HG03520 (cell line): ENCODE results near the gene PXDN.
"Not testable (repeated sequence)": the region's sequence is repeated elsewhere in the genome, so short reads cannot be mapped to it uniquely, and the experiment has no call there.

Experiments
- ATAC-seq: cut with Tn5 transposase; IDR thresholded peaks from one replicate; pipeline ENCODE4 v1.9.1; 2021; ENCODE audit warnings: mild to moderate bottlenecking, moderate library complexity; ENCODE audit not compliant: unreplicated experiment

Gene PXDN

DNA sequence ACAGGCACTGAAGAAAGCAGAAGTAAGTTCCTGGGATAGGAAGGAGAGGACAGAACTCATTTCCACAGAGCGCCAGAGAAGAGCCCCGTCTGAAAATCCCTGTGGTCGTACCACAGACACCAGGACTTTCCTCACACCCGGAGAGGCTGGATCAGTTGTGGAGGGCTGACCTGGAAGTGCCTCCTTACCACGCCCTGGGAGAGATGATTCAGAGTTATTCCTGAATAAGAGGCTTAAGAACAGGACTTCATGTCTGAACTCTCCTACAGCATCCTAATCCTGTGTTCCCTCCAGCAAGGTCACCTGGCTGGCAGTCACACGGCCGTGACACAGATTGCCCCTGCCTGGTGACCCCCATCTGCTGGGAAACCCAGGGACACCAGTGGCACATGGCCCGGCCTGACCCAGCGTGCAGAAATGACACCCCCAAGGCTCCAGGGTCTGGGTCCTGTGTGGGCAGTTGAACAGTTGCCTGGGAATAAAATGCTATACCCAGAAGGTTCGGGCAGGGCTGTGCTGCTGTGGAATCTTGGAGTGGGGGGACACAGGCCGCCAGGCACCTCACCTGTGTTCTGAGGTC, 105.9 kb downstream of the PXDN start:
- no peak for ATAC-seq

DNA sequence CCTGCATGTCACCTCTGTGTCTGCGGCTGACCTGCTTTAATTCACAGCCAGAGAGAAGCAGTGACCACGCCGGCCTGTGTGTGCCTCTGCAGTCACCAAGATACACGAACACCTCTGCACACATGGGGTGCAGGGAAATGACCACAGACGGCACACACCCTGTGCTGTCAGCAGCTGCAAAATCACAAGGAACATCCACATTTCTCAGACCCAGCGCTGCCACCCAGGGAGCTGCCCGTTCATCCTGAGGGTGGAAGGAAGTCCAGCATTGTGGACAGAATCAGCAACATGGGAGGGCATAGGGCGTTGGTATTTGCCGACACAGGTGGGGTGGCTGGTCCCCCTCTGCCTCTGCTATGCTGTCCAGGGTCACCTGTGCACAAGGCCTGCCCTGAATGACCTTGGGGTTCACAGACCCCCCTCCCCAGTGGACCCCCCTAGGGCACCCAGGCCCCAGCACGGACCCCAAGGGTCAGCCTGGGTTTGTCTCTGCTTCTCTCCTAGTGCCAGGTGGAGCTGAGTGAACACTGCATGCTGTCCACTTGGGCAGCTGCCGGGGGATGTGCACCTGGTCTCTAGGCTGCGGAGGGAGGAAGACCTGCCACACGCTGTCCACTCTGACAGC, 107.4 kb downstream of the PXDN start:
- ATAC-seq: no peak

DNA sequence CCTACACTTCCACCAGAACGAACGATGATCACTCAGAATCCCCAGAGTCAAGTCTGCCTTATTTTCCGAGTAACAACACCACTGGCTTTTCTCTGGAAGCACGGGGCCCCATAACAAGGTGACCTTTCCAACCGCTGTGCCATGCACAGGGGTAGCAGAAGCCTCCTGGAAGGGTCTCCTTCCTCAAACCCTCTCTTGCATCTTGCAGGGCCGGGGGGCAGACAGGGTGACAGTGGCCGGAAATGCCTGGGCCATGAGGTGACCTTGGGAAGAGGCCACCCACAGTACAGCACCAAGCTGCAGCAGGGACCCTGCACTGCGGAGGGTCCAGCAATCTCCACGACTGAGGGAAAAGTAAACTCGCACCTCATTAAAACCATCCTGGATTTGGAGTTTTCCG, 108.5 kb downstream of the PXDN start:
- ATAC-seq: no peak

DNA sequence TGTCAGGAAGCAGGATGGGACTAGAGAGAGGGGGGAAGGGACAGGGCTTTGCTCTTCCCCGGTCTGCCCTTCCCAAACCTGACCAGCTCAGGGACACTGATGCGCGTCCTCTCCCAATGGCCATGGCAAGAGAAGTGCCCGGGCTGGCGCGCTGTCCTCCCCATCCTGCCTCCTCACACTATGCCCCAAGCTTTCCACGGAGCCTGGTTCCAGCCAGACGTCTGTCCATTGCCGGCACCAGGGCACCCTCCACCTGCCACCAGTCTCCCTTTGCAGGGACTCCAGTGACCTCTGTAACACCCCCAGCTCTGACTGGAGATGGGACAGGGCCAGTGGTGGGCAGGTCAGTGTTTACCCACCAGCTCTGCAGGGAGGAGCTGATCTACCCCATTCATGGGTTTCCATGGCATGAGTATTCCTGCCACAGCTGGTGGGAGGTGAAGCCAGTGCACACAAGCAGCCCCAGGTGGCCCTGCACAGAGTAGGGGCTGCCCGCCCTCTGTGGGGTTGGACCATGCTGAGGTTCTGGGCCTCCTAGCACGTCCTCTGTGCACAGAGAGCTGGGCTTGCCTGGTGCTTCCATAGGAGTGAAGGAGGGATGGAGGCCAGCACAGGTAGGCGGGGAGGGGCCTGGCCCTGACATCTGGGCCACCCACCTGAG, 109.5 kb downstream of the PXDN start:
- ATAC-seq: no peak

DNA sequence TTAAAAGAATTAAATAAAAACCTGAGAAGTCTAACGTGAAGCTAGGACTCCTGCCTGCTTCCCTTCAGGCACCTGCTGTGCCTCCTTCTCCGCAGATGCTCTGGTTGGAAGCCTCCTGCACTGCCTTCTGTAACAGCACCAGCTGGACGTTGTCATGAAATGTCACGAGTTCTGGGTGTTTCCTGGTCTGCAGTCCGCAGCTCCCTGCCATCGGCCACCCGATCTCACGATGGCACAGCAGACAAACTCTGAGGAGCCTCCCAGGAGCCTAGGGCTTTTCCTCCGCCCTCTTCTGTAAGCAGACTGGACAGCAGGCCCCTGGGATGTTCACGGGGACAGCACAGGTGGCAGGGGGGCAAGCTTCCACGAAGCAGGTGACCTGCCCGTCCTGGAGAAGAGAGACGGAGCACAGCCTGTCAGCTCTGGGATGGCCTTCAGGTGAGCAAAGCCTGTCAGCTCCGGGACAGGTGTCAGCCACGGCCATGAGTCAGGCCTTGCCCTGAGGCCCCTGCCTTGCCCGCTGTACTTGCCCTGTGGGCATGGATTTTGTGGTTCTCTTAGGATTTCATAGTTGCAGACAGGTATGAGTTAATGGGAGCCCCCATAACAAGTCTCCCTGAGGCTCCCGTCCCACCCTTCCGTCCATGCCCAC, 110.3 kb downstream of the PXDN start:
- no peak for ATAC-seq

DNA sequence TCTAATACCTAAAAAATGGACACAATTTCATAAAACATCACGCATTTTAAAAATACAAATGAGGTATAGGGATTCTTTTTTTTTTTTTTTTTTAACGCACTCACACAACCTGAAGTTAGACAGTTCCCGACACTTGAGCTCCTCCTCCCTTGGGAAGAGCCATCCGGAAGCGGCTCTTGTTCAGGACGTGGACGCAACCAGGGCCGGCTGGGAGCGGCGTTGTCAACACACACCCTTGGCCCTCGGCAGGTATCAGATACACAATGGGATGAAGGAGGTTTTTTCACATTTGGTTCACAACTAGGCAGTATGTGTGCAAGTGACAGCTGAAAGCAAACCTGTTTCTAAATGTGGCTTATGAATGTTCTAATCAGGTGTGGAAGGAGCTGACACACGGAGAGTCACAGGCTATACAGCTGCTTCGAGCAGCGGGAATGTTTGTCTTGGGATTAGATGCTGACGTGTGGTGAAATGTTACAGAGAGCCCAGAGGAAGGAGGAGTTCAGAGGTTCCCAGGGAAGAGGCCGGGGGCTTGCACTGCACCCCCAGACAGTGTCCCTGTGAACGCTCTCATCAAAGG, 111.1 kb downstream of the PXDN start:
- ATAC-seq: no peak

DNA sequence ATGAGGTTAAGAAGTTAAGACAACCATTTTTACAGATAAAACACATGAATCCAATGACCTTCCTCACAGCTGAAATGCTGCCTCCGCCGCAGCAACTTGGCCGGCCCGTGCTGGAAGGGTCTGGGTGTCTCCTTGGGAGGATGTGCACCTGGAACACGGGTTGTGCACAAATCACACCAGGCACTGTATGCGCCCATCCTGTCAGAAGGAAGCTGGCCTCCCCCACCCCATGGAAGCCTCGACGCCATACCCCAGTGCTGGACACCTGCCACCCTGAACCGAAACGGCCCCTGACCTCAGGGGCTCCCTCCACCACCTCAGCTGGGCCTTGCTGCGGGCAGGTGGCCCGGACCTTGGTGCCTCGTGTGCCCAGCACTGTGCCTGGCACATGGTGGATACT, 111.8 kb downstream of the PXDN start:
- no peak for ATAC-seq

DNA sequence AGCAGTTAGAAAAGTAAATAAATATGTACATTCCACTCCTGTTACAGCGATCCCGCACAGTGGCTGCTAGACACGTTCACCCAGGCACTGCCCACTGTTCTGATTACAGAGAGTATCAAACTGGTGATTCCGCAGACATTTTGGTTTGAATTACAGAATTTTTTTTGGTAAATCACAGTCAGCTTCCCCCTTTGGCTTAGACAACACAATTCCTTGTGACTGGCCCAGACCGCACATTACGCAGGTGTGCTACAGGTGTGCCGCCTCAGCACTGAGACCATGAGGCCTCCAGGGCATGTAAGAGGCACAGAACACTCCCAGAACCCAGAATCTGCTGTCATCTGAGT, 112.3 kb downstream of the PXDN start:
- no peak for ATAC-seq

DNA sequence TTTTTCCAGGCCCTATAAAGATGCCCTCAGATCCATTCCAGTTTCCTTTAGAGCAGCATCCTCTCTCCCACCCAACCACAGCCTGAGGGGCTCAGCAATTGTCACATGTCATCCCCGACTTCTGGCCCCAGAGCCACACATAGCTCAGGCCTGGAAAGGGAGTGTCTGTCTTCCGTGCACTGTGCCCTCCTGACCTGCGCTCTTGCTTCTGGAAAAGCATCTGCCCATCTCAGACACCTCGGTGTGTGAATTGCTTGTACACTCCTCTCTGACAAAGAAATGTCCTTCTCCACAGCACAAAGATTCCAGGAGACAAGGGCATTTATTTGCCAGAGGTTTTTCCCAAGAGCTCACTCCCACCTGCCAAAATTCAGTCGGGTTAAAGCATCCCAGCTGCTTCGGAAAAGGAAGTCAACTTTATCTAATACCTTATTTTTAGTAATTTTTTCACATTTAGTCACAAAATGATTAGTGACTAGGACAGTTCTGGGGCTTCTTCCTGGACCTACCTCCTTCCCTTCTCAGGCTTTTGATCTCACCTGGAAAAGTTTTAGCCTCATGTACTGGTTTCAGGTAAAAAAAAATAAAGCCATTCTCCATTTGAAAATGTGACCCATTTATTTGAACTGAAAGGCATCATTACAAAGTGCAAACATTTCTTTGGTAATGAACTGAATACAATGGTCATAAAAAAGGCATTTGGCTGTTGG, 112.9 kb downstream of the PXDN start:
- no peak for ATAC-seq

DNA sequence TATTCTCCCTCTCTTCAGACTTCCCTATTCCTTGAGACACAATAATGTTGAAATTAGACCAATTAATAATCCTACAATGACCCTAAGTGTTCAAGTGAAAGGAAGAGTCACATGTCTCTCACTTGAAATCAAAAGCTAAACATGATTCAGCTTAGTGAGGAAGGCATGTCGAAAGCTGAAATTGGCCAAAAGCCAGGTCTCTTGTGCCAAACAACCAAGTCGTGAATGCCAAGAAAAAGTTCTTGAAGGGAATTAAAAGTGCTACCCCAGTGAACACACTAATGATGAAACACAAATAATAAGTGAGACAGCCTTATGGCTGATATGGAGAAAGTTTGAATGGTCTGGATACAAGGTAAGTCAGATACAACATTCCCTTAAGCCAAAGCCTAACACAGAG, 115.4 kb downstream of the PXDN start:
- no peak for ATAC-seq

DNA sequence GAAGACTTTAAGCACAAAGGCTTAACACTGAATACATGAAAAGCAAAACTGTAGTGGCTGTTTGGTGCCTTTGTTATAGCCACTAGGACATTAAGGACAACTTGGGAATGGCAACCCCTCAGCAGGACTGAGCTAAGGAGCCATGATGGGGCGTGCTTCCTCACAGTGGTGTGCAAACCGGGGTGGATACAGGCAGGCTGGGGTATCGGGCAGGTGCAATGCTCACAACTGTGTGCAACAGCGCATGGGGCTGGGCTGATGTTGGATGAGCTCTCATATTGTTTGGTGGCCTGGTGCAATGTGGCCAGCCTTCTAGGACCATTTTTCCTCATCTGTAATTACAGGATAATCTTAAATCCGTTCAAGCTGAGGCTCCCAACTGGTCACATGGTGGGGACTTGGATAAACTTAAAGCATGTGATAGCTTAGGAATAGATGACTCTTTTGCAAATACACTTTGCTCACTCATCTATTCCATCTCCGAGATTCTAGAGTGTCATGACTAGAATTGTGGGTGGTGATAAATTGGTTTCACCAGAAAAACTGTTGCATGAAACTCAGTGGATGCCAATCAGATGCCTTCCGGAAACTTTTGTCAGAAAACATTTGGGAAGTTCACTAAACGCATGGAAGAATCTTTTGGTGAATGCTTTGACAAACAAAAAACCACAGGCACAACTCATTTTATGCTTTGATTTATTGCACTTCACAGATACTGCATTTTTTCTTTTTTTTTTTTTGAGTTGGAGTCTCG, 116.5 kb downstream of the PXDN start:
- no peak for ATAC-seq

DNA sequence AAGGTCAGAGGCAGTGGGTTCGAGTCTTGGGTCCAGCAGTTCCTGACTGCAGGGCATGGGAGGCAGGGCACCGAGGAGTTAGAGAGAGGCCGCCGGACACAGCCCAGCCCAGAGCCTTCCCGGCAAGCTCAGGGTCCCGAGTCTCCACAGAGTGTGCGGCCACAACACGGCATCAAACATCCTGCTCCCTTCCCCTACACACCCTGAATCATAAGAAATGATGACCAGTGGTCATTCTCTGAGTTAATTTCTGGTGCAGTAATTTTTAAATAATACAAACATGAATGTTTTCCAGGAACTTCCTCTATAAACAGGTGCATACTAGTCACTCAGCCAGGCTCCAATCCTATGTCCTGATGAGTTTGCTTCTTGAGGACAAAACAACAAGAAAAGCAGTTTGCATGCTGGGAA, 118.0 kb downstream of the PXDN start:
- ATAC-seq: no peak

DNA sequence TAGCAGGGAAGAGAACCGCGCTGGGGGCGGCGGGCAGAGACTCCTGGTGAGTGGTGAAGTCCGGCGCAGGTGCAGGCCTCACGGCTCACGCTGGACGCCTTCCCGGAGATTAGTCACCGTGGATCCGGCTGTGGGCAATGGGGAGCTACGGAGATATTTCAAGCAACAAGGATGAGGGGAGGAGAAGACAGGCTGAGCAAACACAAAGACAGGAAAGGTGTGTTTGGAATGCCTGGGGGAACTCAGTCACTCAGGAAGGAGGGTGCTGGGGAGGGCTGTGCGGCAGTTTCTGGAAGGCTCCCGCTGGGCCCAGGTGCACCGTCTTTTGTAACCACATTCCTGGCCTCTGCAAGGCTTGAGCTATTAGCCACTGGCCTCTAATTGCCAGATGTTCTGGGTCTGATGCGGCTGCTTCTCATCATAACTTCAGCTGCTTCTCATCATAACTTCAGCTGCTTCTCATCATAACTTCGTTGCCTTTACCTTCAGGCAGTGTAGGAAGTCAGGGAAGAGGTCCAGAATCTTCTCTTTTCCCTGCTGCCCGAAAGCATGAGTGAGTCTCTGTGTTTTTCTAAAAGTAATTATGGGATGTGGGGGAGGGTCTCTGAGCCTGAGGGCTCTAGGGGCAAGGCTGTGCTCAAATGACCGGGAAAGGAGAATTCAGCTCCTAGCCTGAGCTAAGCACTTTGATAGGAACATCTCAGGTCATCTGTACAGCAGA, 118.9 kb downstream of the PXDN start:
- ATAC-seq: no peak

DNA sequence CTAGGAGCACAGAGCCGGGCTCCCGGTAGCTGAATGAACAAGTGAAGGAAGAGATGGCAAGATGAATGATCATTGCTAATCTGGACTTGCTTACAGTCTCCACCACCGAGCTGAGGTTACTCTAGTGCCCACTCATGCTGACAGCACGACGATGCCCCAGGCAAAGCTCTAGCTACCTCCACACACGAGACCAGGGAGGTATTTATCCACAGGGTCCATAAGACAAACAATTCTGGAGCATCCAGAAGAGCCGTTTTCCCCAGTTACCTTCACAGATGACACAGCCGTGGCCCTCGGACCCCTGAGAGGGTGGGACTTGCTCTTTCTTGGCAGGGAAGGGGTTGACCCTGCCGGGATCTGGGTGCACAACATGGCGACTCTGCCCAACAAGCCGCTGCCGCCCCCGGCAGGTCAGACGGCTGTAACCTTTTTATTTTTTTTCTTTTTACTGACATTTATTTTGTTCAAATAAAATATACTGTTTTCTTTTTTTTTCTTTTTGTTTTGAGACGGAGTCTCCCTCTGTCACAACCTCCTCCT, 120.3 kb downstream of the PXDN start:
- ATAC-seq: no peak

DNA sequence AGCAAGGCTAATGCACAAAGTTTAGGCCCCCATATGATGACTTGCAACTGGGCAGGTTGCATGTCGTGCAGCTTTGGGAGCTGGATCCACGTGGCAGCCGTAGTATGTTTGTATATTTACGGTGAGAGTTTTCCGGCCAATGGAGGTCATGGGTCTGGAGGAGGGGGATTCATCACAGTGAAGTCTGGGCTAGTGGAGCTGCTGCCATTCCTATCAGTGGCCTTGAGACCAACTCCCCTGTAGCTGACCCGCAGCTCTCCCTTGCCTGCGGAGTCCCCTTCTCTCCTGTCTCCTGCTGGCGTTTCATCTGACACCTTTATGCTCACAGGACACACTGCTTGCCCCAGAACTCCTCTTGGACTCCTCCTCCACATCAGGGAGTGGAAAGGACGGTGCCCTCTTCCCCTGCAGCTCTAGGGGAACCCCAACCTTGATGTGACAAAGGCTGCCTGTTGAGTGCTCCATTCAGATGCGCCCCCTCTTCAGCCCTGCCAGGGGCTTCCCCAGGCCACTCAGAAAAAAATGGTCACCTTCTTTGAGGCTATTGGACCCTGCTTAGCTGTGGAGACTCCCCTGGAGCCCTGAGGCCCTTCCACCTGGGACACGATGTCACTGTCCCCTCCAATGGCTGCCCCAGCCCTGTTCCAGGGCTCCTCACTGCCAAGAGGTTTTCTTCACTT, 121.7 kb downstream of the PXDN start:
- ATAC-seq: no peak

DNA sequence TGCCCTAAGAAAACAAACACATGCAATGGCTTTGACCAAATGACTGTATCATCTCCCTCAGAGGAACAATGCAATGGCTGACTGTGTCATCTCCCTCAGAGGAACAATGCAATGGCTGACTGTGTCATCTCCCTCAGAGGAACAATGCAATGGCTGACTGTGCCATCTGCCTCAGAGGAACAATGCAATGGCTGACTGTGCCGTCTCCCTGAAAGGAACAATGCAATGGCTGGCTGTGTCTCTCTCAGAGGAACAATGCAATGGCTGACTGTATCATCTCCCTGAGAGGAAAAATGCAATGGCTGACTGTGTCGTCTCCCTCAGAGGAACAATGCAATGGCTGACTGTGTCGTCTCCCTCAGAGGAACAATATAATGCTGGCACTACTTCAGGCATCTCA, 122.3 kb downstream of the PXDN start:
- not testable (repeated sequence) for ATAC-seq

DNA sequence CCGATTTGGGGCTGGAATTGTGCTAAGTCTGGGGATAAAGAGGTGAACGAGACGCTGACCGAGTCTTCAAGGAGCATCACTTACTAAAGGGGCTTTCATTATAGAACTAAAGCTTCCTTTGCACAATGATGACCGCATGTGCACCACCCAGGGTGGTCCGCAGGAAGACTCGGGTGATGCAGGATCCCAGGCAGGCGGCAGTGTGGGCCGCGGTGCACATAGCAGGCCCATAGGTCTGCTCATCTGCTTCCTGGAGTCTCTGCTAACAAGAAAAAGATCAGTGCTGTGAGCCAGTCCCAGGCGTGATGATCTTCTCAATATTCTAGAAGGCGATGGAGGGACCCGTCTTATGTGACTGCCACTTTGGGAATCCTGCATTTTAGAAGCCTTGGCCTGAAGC, 122.8 kb downstream of the PXDN start:
- ATAC-seq: no peak

DNA sequence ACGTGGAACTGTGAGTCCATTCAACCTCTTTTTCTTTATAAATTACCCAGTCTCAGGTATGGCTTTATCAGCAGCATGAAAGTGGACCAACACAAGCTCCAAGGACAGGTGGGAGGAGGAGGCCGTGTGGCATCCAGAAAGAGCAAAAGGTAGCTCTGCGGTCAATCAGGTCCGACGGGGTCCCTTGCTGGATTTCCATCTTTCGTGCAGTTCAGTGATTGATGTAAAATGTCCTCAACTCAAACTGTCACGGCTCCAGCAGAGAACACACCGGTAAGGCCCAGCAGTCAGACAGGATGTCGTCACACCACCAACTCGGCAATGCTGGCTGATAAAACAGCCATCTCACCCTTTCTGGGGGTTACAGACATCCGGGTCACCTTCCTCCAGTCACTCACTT, 123.3 kb downstream of the PXDN start:
- no peak for ATAC-seq

DNA sequence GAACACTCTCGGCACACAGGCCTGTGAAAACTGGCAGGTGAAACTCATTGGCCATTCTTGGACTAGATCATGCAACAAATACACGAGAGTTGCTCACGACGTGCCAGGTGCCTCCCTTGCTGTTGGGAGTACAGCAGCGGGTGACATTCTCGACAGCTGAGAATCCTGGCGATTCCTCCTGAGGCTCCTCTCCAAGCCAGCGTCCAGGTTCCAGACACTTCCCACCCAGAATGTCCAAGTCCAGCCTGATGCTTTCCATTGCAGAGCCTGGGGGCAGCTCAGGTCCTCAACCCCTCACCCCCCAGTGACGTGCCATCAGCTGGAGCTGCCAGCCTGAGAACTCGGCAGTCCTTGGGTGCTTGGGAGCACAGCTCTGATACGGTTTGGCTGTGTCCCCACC, 124.2 kb downstream of the PXDN start:
- ATAC-seq: no peak
